Right ventricle myocardium inferior (tissue), 1 donor: ENCODE results near the gene MICAL1. TPM values are rescaled to one million over a fixed set of nuclear protein-coding genes. Genes with fewer than 3 reads are reported as not detected.

Experiments used
- total RNA-seq: library from RNA; stranded (reverse); fragmentation: NEBNext Ultra II Directional; extraction: Animal tissue kit (Norgen Biotek cat#: 25700); gene quantifications from one replicate; pipeline ENCODE4 v1.2.1, GENCODE V29; 2021
- donor health status: DM: no; HTN: yes; CAD: no; lungs with severe emphysema.

MICAL1 gene
- total RNA-seq, 1 donor from 2014 or later, result 8.3 TPM

Other genes starting within 250 kb of the MICAL1 start
- 112 TPM for gene CD164, start 73.3 kb downstream of the MICAL1 start, total RNA-seq
- 4.5 TPM for gene PPIL6, start 15.1 kb downstream of the MICAL1 start, total RNA-seq
- 4.4 TPM for gene SMPD2, start 15.0 kb downstream of the MICAL1 start, total RNA-seq
- gene ZBTB24, start 27.4 kb upstream of the MICAL1 start, total RNA-seq, result 2.6 TPM
- 11.9 TPM for gene AK9, start 235.4 kb upstream of the MICAL1 start, total RNA-seq
- gene FIG4, start 235.5 kb upstream of the MICAL1 start, total RNA-seq, result 8.4 TPM